SK-N-SH (cell line): ENCODE data around the gene BLCAP. TPM values are rescaled to one million over a fixed set of nuclear protein-coding genes. Genes with fewer than 3 reads are reported as not detected.

Experiments
- CTCF ChIA-PET: fragments of 300-600, 350-600 bp; formaldehyde crosslinking; extraction: SDS; loops from one replicate; lab custom pipeline; 2021; lab: Yijun Ruan, JAX
- POLR2A ChIA-PET: fragments of 350-600 bp; sonication (Branson Sonifier 250); formaldehyde crosslinking; extraction: SDS; loops from one replicate; lab custom pipeline; 2020; ENCODE audit warnings: antibody characterized with exemption, inconsistent platforms; lab: Yijun Ruan, JAX
- DNase-seq: peaks from one replicate; pipeline ENCODE4 v3.0.0; 2012
- H2AFZ ChIP-seq: fragments of 200-600 bp; sonication (generic); 2 replicates; pipeline ENCODE4 v1.8.1; 2016; ENCODE audit warnings: antibody characterized with exemption, mild to moderate bottlenecking, low read depth
- H3F3A ChIP-seq: fragments of 200-600 bp; sonication (generic); replicated peaks from 2 replicates; pipeline ENCODE3; 2016; ENCODE audit warnings: antibody characterized with exemption, mild to moderate bottlenecking; ENCODE audit not compliant: insufficient read depth
- H3K27ac ChIP-seq, 2 experiments: fragments of 200-500 bp in 1 of 2; fragments of 200-600 bp in 1 of 2; sonication (Bioruptor generic) in 1 of 2; sonication (generic), shearing (Covaris generic) in 1 of 2; 2 replicates each; pipeline versions ENCODE4 v1.5.1 to v1.6.1; 2014 to 2016; ENCODE audit warnings: low read depth in 2 of 2, inconsistent platforms in 1 of 2, low read length in 1 of 2, mild to moderate bottlenecking in 1 of 2, mixed read lengths in 1 of 2
- H3K27me3 ChIP-seq: fragments of 200-600 bp; sonication (generic), shearing (Covaris generic); 2 replicates; pipeline ENCODE4 v1.6.1; 2016; ENCODE audit warnings: mixed run types; ENCODE audit not compliant: insufficient read depth
- H3K36me3 ChIP-seq, 2 experiments: fragments of 200-500 bp in 1 of 2; fragments of 200-600 bp in 1 of 2; sonication (Bioruptor generic) in 1 of 2; sonication (generic) in 1 of 2; replicated peaks in 1 of 2; 2 replicates each; pipeline versions ENCODE3 to v1.5.1; 2014 to 2016; ENCODE audit warnings: low read length in 1 of 2, mild to moderate bottlenecking in 1 of 2; ENCODE audit not compliant: insufficient read depth in 2 of 2, control insufficient read depth in 1 of 2
- H3K4me1 ChIP-seq, 2 experiments: fragments of 200-500 bp in 1 of 2; fragments of 200-600 bp in 1 of 2; sonication (Bioruptor generic) in 1 of 2; sonication (generic), shearing (Covaris generic) in 1 of 2; 2 replicates each; pipeline versions ENCODE4 v1.5.1 to v1.6.1; 2014 to 2016; ENCODE audit warnings: low read depth in 1 of 2, low read length in 1 of 2, mixed run types in 1 of 2; ENCODE audit not compliant: insufficient read depth in 2 of 2, control insufficient read depth in 1 of 2
- H3K4me2 ChIP-seq: fragments of 200-600 bp; sonication (generic), shearing (Covaris generic); 2 replicates; pipeline ENCODE4 v1.6.1; 2017; ENCODE audit warnings: mixed run types
- H3K4me3 ChIP-seq, 2 experiments: fragments of 200-500 bp in 1 of 2; fragments of 200-600 bp in 1 of 2; sonication (Bioruptor generic) in 1 of 2; sonication (generic), shearing (Covaris generic) in 1 of 2; 2 replicates each; pipeline versions ENCODE4 v1.5.1 to v1.8.1; 2014 to 2016; ENCODE audit warnings: low read depth in 2 of 2, inconsistent platforms in 1 of 2, low read length in 1 of 2, mild to moderate bottlenecking in 1 of 2, mixed read lengths in 1 of 2, moderate library complexity in 1 of 2
- H3K79me2 ChIP-seq: fragments of 200-600 bp; sonication (generic); 2 replicates; pipeline ENCODE4 v1.8.1; 2017; ENCODE audit warnings: mild to moderate bottlenecking; ENCODE audit not compliant: insufficient read depth
- H3K9ac ChIP-seq: fragments of 200-600 bp; sonication (generic); 2 replicates; pipeline ENCODE4 v1.6.1; 2017; ENCODE audit warnings: mixed run types
- H3K9me2 ChIP-seq: fragments of 200-600 bp; sonication (generic); 2 replicates; pipeline ENCODE4 v1.6.1; 2017; ENCODE audit warnings: mixed run types
- H3K9me3 ChIP-seq: fragments of 200-600 bp; sonication (generic); 2 replicates; pipeline ENCODE4 v1.6.1; 2017; ENCODE audit warnings: mixed run types, mild to moderate bottlenecking, moderate library complexity
- H4K20me1 ChIP-seq: fragments of 200-600 bp; sonication (generic); 2 replicates; pipeline ENCODE4 v1.6.1; 2017; ENCODE audit warnings: mild to moderate bottlenecking, mixed run types; ENCODE audit not compliant: insufficient read depth
- CHD2 ChIP-seq: fragments of 150-350 bp; IDR thresholded peaks from 2 replicates; pipeline ENCODE4 v1.6.1; 2018; ENCODE audit warnings: low read length; ENCODE audit not compliant: partially characterized antibody
- ELF1 ChIP-seq: IDR thresholded peaks from 2 replicates; pipeline ENCODE4 v1.4.0; 2012
- EP300 ChIP-seq, 2 experiments: IDR thresholded peaks; 2 replicates each; pipeline versions ENCODE4 v1.4.0 to v1.6.1; 2012; ENCODE audit warnings: borderline replicate concordance in 1 of 2, low read depth in 1 of 2, low read length in 1 of 2
- EZH2phosphoT487 ChIP-seq: fragments of 200-600 bp; sonication (generic); IDR thresholded peaks from 2 replicates; pipeline ENCODE4 v1.6.1; 2017; ENCODE audit warnings: low read depth, mixed run types, mild to moderate bottlenecking, antibody characterized with exemption, moderate library complexity, borderline replicate concordance
- FOSL2 ChIP-seq: IDR thresholded peaks from 2 replicates; pipeline ENCODE4 v1.4.0; 2012; ENCODE audit warnings: low read depth, mild to moderate bottlenecking, moderate library complexity, borderline replicate concordance
- FOXJ3 ChIP-seq: sonication (generic); formaldehyde crosslinking; IDR thresholded peaks from 2 replicates; pipeline ENCODE4 v1.5.1; 2020; ENCODE audit warnings: mild to moderate bottlenecking, missing genetic modification reagents
- GABPA ChIP-seq: IDR thresholded peaks from 2 replicates; pipeline ENCODE4 v1.4.0; 2012; ENCODE audit warnings: low read depth, mild to moderate bottlenecking
- GATA2 ChIP-seq: sonication (generic); formaldehyde crosslinking; IDR thresholded peaks from 2 replicates; pipeline ENCODE4 v1.5.0; 2020; ENCODE audit warnings: mild to moderate bottlenecking, missing genetic modification reagents
- JUND ChIP-seq: IDR thresholded peaks from 2 replicates; pipeline ENCODE4 v1.4.0; 2012
- MEF2A ChIP-seq: IDR thresholded peaks from 2 replicates; pipeline ENCODE4 v1.4.0; 2012; ENCODE audit warnings: low read depth, borderline replicate concordance
- RFX5 ChIP-seq: IDR thresholded peaks from 2 replicates; pipeline ENCODE4 v1.6.1; 2012; ENCODE audit warnings: mild to moderate bottlenecking, improper control_type of control experiment, low read length
- RXRA ChIP-seq: IDR thresholded peaks from 2 replicates; pipeline ENCODE4 v1.4.0; 2012; ENCODE audit warnings: low read depth, mild to moderate bottlenecking, borderline replicate concordance
- TAF1 ChIP-seq: IDR thresholded peaks from 2 replicates; pipeline ENCODE4 v1.6.1; 2012; ENCODE audit warnings: low read depth, mild to moderate bottlenecking, low read length, moderate library complexity, borderline replicate concordance
- TCF12 ChIP-seq: IDR thresholded peaks from 2 replicates; pipeline ENCODE4 v1.4.0; 2012
- WGBS: methylation state at CpG from one replicate; pipeline ENCODE4 v1.1.6; 2017; ENCODE audit warnings: low lambda C conversion rate; 5-methylcytosine and 5-hydroxymethylcytosine counted together
- polyA plus RNA-seq, 3 experiments: library from polyadenylated mRNA; depleted of rRNA; stranded (reverse); fragments of >200 nt; gene quantifications; 2 replicates each; pipeline ENCODE4 v1.2.3, GENCODE V29; 2012
- TF ChIP-seq, protein P1 (sequence below): fragments of 150-350 bp; IDR thresholded peaks from 2 replicates; pipeline ENCODE4 v1.6.1; 2017; ENCODE audit warnings: antibody characterized with exemption, low read length, low read depth, borderline replicate concordance
- TF ChIP-seq, protein P2 (sequence below): IDR thresholded peaks from 2 replicates; pipeline ENCODE4 v1.6.1; 2012; ENCODE audit warnings: mild to moderate bottlenecking, low read depth, low read length, moderate library complexity
- TF ChIP-seq, protein P3 (sequence below): fragments of 150-350 bp; IDR thresholded peaks from 2 replicates; pipeline ENCODE4 v1.6.1; 2016; ENCODE audit warnings: mild to moderate bottlenecking, low read depth, low read length
- TF ChIP-seq, protein P4 (sequence below): IDR thresholded peaks from 2 replicates; pipeline ENCODE4; 2012

Gene BLCAP
- polyA plus RNA-seq, 1 of the 3 experiments (the other 2 are of a cell fraction), result 55.8 TPM

DNA sequence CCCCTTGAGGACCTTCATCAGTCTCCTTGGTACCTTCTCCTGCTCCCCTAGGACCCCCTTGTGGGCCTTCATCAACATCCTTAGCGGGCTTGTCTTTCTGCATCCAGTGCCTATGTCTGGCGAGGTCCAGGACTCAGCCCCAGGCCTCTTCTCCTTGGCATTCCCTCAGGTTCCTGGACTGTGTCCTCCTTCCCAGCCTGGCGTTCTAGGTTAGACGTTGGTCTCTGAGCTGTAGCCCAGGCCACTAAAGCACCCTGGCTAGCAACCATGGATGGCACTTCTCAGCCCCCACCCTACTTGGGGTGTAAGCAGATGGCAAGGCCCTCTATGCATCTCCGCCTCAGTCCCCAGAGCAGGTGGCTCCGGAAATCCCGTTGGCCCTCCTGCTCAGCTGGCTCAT lies 58.1 kb downstream of the BLCAP start:
- Histone ChIP-seq H4K20me1 (no peaks in the 10 kb centered on the region), H3F3A (no peaks in the 10 kb centered on the region), H3K4me2 (no peak overlapping the region), H3K9me3 (no peaks in the 10 kb centered on the region), H3K4me3 (no peak overlapping the region), H3K4me1 (peaks cover 0 to 3% of the 10 kb centered on the region in 2 experiments; a peak in 1 of 4 replicates), H3K27ac (no peak overlapping the region), H3K9ac (no peak overlapping the region), H3K27me3 (peaks cover 9% of the 10 kb centered on the region; the same call in 1 of the 2 replicates), H3K9me2 (no peaks in the 10 kb centered on the region), H2AFZ (no peak overlapping the region), H3K79me2 (no peaks in the 10 kb centered on the region), H3K36me3 (no peaks in the 10 kb centered on the region)
- no peak for DNase-seq
- POLR2A ChIA-PET, result no interaction called here
- WGBS, result 68% methylated on average over 7 of the region's 7 CpGs
- no peak for TF ChIP-seq GABPA
- no peak for TF ChIP-seq ELF1
- no peak for TF ChIP-seq CHD2
- TF ChIP-seq EZH2phosphoT487, result no peak
- TF ChIP-seq, protein P1, sequence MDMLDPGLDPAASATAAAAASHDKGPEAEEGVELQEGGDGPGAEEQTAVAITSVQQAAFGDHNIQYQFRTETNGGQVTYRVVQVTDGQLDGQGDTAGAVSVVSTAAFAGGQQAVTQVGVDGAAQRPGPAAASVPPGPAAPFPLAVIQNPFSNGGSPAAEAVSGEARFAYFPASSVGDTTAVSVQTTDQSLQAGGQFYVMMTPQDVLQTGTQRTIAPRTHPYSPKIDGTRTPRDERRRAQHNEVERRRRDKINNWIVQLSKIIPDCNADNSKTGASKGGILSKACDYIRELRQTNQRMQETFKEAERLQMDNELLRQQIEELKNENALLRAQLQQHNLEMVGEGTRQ, result no peak
- no peak for TF ChIP-seq FOSL2
- no peak for TF ChIP-seq EP300 (IDR thresholded peaks at IDR 0.05; ENCODE audit: borderline replicate concordance in 1 of 2, low read depth in 1 of 2, low read length in 1 of 2)
- TF ChIP-seq, protein P2, sequence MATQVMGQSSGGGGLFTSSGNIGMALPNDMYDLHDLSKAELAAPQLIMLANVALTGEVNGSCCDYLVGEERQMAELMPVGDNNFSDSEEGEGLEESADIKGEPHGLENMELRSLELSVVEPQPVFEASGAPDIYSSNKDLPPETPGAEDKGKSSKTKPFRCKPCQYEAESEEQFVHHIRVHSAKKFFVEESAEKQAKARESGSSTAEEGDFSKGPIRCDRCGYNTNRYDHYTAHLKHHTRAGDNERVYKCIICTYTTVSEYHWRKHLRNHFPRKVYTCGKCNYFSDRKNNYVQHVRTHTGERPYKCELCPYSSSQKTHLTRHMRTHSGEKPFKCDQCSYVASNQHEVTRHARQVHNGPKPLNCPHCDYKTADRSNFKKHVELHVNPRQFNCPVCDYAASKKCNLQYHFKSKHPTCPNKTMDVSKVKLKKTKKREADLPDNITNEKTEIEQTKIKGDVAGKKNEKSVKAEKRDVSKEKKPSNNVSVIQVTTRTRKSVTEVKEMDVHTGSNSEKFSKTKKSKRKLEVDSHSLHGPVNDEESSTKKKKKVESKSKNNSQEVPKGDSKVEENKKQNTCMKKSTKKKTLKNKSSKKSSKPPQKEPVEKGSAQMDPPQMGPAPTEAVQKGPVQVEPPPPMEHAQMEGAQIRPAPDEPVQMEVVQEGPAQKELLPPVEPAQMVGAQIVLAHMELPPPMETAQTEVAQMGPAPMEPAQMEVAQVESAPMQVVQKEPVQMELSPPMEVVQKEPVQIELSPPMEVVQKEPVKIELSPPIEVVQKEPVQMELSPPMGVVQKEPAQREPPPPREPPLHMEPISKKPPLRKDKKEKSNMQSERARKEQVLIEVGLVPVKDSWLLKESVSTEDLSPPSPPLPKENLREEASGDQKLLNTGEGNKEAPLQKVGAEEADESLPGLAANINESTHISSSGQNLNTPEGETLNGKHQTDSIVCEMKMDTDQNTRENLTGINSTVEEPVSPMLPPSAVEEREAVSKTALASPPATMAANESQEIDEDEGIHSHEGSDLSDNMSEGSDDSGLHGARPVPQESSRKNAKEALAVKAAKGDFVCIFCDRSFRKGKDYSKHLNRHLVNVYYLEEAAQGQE, result no peak
- TF ChIP-seq FOXJ3 (CRISPR knock-in tag), result no peak
- no peak for TF ChIP-seq TCF12
- TF ChIP-seq RFX5, result no peak
- TF ChIP-seq MEF2A, result no peak
- TF ChIP-seq, protein P3, sequence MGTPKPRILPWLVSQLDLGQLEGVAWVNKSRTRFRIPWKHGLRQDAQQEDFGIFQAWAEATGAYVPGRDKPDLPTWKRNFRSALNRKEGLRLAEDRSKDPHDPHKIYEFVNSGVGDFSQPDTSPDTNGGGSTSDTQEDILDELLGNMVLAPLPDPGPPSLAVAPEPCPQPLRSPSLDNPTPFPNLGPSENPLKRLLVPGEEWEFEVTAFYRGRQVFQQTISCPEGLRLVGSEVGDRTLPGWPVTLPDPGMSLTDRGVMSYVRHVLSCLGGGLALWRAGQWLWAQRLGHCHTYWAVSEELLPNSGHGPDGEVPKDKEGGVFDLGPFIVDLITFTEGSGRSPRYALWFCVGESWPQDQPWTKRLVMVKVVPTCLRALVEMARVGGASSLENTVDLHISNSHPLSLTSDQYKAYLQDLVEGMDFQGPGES, result no peak
- no peak for TF ChIP-seq TAF1
- TF ChIP-seq JUND, result no peak
- TF ChIP-seq GATA2 (CRISPR knock-in tag), result no peak
- no peak for TF ChIP-seq RXRA
- TF ChIP-seq, protein P4, sequence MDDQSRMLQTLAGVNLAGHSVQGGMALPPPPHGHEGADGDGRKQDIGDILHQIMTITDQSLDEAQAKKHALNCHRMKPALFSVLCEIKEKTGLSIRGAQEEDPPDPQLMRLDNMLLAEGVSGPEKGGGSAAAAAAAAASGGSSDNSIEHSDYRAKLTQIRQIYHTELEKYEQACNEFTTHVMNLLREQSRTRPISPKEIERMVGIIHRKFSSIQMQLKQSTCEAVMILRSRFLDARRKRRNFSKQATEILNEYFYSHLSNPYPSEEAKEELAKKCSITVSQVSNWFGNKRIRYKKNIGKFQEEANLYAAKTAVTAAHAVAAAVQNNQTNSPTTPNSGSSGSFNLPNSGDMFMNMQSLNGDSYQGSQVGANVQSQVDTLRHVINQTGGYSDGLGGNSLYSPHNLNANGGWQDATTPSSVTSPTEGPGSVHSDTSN, result no peak
- CTCF ChIA-PET, result no interaction called here
